IMR-90 (cell line): ENCODE data around the gene TMEM45A. TPM values are rescaled to one million over a fixed set of nuclear protein-coding genes. Genes with fewer than 3 reads are reported as not detected.

Experiments used
- ATAC-seq: fragments of 200-7000 bp; cut with Tn5 transposase; 2 replicates; pipeline ENCODE4 v1.9.1; 2020; ENCODE audit warnings: low read depth, mild to moderate bottlenecking, moderate library complexity
- BruUV-seq: library from RNA; stranded (reverse); fragments of 400-500 nt; replicated peaks from 2 replicates; lab custom pipeline; 2021; lab: Mats Ljungman, UMichigan
- CTCF ChIA-PET: fragments of 300-600 bp; formaldehyde crosslinking; extraction: SDS; loops from one replicate; lab custom pipeline; 2021; ENCODE audit warnings: antibody characterized with exemption; lab: Yijun Ruan, JAX
- POLR2A ChIA-PET: fragments of 300-600 bp; sonication (Branson Sonifier 250); formaldehyde crosslinking; loops from one replicate; lab custom pipeline; 2022; ENCODE audit warnings: antibody characterized with exemption; ENCODE audit not compliant: unreplicated experiment; lab: Charles Lee
- DNase-seq: peaks from one replicate; pipeline ENCODE4 v3.0.0; 2013
- H2AFZ ChIP-seq: replicated peaks from 2 replicates; pipeline ENCODE3; 2013; ENCODE audit warnings: low read length, mild to moderate bottlenecking; ENCODE audit not compliant: poor library complexity
- H2AK5ac ChIP-seq: 2 replicates; pipeline ENCODE4 v1.6.1; 2013; ENCODE audit warnings: low read depth, low read length, inconsistent platforms
- H2AK9ac ChIP-seq: replicated peaks from 2 replicates; pipeline ENCODE3; 2013; ENCODE audit warnings: mild to moderate bottlenecking, low read depth, low read length, moderate library complexity; ENCODE audit not compliant: poor library complexity
- H2BK120ac ChIP-seq: 2 replicates; pipeline ENCODE4 v1.6.1; 2013; ENCODE audit warnings: low read depth, low read length, inconsistent platforms
- H2BK15ac ChIP-seq: 3 replicates; pipeline ENCODE4 v1.6.1; 2013; ENCODE audit warnings: low read depth, low read length, inconsistent platforms
- H2BK20ac ChIP-seq: 2 replicates; pipeline ENCODE4 v1.6.1; 2013; ENCODE audit warnings: low read depth, mild to moderate bottlenecking, inconsistent platforms, low read length, moderate library complexity
- H2BK5ac ChIP-seq: 2 replicates; pipeline ENCODE4 v1.6.1; 2013; ENCODE audit warnings: mild to moderate bottlenecking, low read depth, low read length, inconsistent platforms; ENCODE audit not compliant: poor library complexity, severe bottlenecking
- H3K14ac ChIP-seq: replicated peaks from 2 replicates; pipeline ENCODE4 v1.6.1; 2013; ENCODE audit warnings: low read depth, low read length, inconsistent platforms
- H3K18ac ChIP-seq: 2 replicates; pipeline ENCODE4 v1.6.1; 2013; ENCODE audit warnings: low read depth, low read length, control low read depth
- H3K23ac ChIP-seq: 2 replicates; pipeline ENCODE4 v1.6.1; 2013; ENCODE audit warnings: low read depth, low read length, inconsistent platforms
- H3K27ac ChIP-seq: 2 replicates; pipeline ENCODE4 v1.5.1; 2013; ENCODE audit warnings: mild to moderate bottlenecking, control low read depth, low read length; ENCODE audit not compliant: insufficient read depth
- H3K27me3 ChIP-seq: 2 replicates; pipeline ENCODE4 v1.6.1; 2013; ENCODE audit warnings: low read length; ENCODE audit not compliant: control insufficient read depth, insufficient read depth
- H3K36me3 ChIP-seq: 2 replicates; pipeline ENCODE4 v1.6.1; 2013; ENCODE audit warnings: low read length, mixed read lengths; ENCODE audit not compliant: control insufficient read depth, insufficient read depth
- H3K4ac ChIP-seq: 2 replicates; pipeline ENCODE4 v1.6.1; 2013; ENCODE audit warnings: low read depth, low read length, inconsistent platforms
- H3K4me1 ChIP-seq: 2 replicates; pipeline ENCODE4 v1.6.1; 2013; ENCODE audit warnings: low read length, mixed read lengths; ENCODE audit not compliant: control insufficient read depth, insufficient read depth
- H3K4me2 ChIP-seq: 2 replicates; pipeline ENCODE4 v1.6.1; 2013; ENCODE audit warnings: low read depth, mild to moderate bottlenecking, control low read depth, low read length, moderate library complexity
- H3K4me3 ChIP-seq: 2 replicates; pipeline ENCODE4 v1.5.1; 2013; ENCODE audit warnings: low read depth, mild to moderate bottlenecking, control low read depth, low read length, moderate library complexity; ENCODE audit not compliant: insufficient read depth
- H3K56ac ChIP-seq: 2 replicates; pipeline ENCODE4 v1.6.1; 2013; ENCODE audit warnings: low read length, inconsistent platforms; ENCODE audit not compliant: insufficient read depth; ENCODE audit errors: extremely low read depth
- H3K79me1 ChIP-seq, 2 experiments: 2 replicates each; pipeline ENCODE4 v1.6.1; 2013; ENCODE audit warnings: low read length in 2 of 2, inconsistent platforms in 1 of 2, low read depth in 1 of 2
- H3K9ac ChIP-seq: 2 replicates; pipeline ENCODE4 v1.6.1; 2013; ENCODE audit warnings: low read depth, low read length, control low read depth
- H3K9me1 ChIP-seq: 2 replicates; pipeline ENCODE4 v1.6.1; 2013; ENCODE audit warnings: low read length, inconsistent platforms; ENCODE audit not compliant: insufficient read depth
- H3K9me3 ChIP-seq: 2 replicates; pipeline ENCODE4 v1.6.1; 2013; ENCODE audit warnings: low read length; ENCODE audit not compliant: control insufficient read depth, insufficient read depth
- H4K20me1 ChIP-seq: 2 replicates; pipeline ENCODE4 v1.6.1; 2013; ENCODE audit warnings: low read length, inconsistent platforms; ENCODE audit not compliant: insufficient read depth
- H4K5ac ChIP-seq: 2 replicates; pipeline ENCODE4 v1.6.1; 2013; ENCODE audit warnings: mild to moderate bottlenecking, low read depth, low read length, control low read depth
- H4K8ac ChIP-seq, 2 experiments: 2 replicates each; pipeline ENCODE4 v1.6.1; 2013; ENCODE audit warnings: low read depth in 2 of 2, low read length in 2 of 2, control low read depth in 1 of 2, inconsistent platforms in 1 of 2
- H4K91ac ChIP-seq: 2 replicates; pipeline ENCODE4 v1.6.1; 2013; ENCODE audit warnings: low read depth, low read length, inconsistent platforms; ENCODE audit not compliant: insufficient read depth
- BHLHE40 ChIP-seq: fragments of 150-350 bp; IDR thresholded peaks from 2 replicates; pipeline ENCODE4 v1.6.1; 2016; ENCODE audit warnings: mild to moderate bottlenecking, low read depth, low read length
- CEBPB ChIP-seq: IDR thresholded peaks from 2 replicates; pipeline ENCODE4 v1.6.1; 2012; ENCODE audit warnings: low read depth, low read length, improper control_type of control experiment
- CTCF ChIP-seq: conservative IDR thresholded peaks from 2 replicates; pipeline ENCODE4 v1.5.1; 2012; ENCODE audit warnings: mild to moderate bottlenecking, low read depth, low read length, improper control_type of control experiment
- ELK1 ChIP-seq: fragments of 150-350 bp; IDR thresholded peaks from 2 replicates; pipeline ENCODE4 v1.6.1; 2016; ENCODE audit warnings: low read depth, mild to moderate bottlenecking, low read length, moderate library complexity, borderline replicate concordance
- FOS ChIP-seq: fragments of 150-350 bp; IDR thresholded peaks from 2 replicates; pipeline ENCODE4 v1.6.1; 2016; ENCODE audit warnings: low read depth, low read length
- MAZ ChIP-seq: IDR thresholded peaks from 2 replicates; pipeline ENCODE4 v1.6.1; 2012; ENCODE audit warnings: low read depth, mild to moderate bottlenecking, low read length, improper control_type of control experiment, moderate library complexity, borderline replicate concordance
- MXI1 ChIP-seq: IDR thresholded peaks from 2 replicates; pipeline ENCODE4 v1.6.1; 2012; ENCODE audit warnings: low read depth, mild to moderate bottlenecking, low read length, moderate library complexity, borderline replicate concordance
- NFE2L2 ChIP-seq: fragments of 150-350 bp; IDR thresholded peaks from 2 replicates; pipeline ENCODE4 v1.6.1; 2016; ENCODE audit warnings: low read depth, mild to moderate bottlenecking, low read length
- RCOR1 ChIP-seq: IDR thresholded peaks from 2 replicates; pipeline ENCODE4 v1.6.1; 2012; ENCODE audit warnings: mild to moderate bottlenecking, low read length, improper control_type of control experiment; ENCODE audit not compliant: insufficient replicate concordance
- RFX5 ChIP-seq: IDR thresholded peaks from 2 replicates; pipeline ENCODE4 v1.8.0; 2012; ENCODE audit warnings: low read depth, mild to moderate bottlenecking, low read length, moderate library complexity
- USF2 ChIP-seq: fragments of 150-350 bp; IDR thresholded peaks from 2 replicates; pipeline ENCODE4 v1.6.1; 2017; ENCODE audit warnings: mild to moderate bottlenecking, antibody characterized with exemption, low read length, low read depth
- WGBS, 2 experiments: methylation state at CpG; one replicate each; pipeline versions ENCODE4 v1.1.5 to v1.1.7; 2013; ENCODE audit warnings: missing lambda C conversion rate in 2 of 2; ENCODE audit not compliant: insufficient read length in 1 of 2; ENCODE audit errors: extremely low coverage in 2 of 2; 5-methylcytosine and 5-hydroxymethylcytosine counted together
- dilution Hi-C: fragments of 300-500 bp; cut with HindIII; formaldehyde crosslinking; loops from one replicate; pipeline ENCODE4 v1.14.3; 2018; ENCODE audit warnings: low sequenced_read_pairs; ENCODE audit not compliant: unreplicated experiment
- in situ Hi-C: fragments of 300-500 bp; cut with MboI; formaldehyde crosslinking; loops from 3 replicates; pipeline ENCODE4 v1.14.3; 2019; ENCODE audit warnings: low sequenced_read_pairs, inconsistent platforms, mixed read lengths
- intact Hi-C: fragments of 100-400 bp; cut with micrococcal nuclease; formaldehyde crosslinking; loops from 2 replicates; pipeline ENCODE4 v1.10.0; 2022
- polyA plus RNA-seq, 3 experiments: library from polyadenylated mRNA; depleted of rRNA; stranded (reverse); fragments of >200 nt; gene quantifications; 2 replicates each; pipeline ENCODE4 v1.2.3, GENCODE V29; 2012; ENCODE audit warnings: low replicate concordance in 1 of 3
- total RNA-seq: library from RNA; depleted of rRNA; stranded (reverse); fragments of >200 nt; gene quantifications from 2 replicates; pipeline ENCODE4 v1.2.3, GENCODE V29; 2012

Gene TMEM45A
- total and polyA plus RNA-seq, 2 of the 4 experiments (the other 2 are of a cell fraction): 13.6 to 21.7 TPM

- no peak for ATAC-seq
- intact Hi-C loops: no loop called here
Observed at GRCh38 chr3:100499651-100500050, 7.2 kb downstream of the TMEM45A start.

More at GRCh38 chr3:100499651-100500050, 7.2 kb downstream of the TMEM45A start:
- H3K23ac ChIP-seq: no peak overlapping the region
- no peak overlapping the region for H3K4ac ChIP-seq
- WGBS, 2 experiments: no CpG with 5 or more reads among the region's 4 CpGs
- peaks cover 2% of the 10 kb centered on the region; the same call in 1 of the 2 replicates for H3K4me1 ChIP-seq
- no peak overlapping the region for H2BK15ac ChIP-seq
- H3K9ac ChIP-seq: no peak overlapping the region
- peaks cover 16 to 35% of the 10 kb centered on the region in 2 experiments; a peak in 3 of 4 replicates for H3K79me1 ChIP-seq
- H3K4me3 ChIP-seq: no peak overlapping the region
- H3K27me3 ChIP-seq: no peaks in the 10 kb centered on the region
- H4K8ac ChIP-seq: no peak overlapping the region
- no peak overlapping the region for H2AK9ac ChIP-seq
- no peaks in the 10 kb centered on the region for H4K20me1 ChIP-seq
- no peak overlapping the region for H2BK5ac ChIP-seq
- no peak overlapping the region for H2AFZ ChIP-seq
- no peak overlapping the region for H3K18ac ChIP-seq
- ChIA-PET CTCF (no interaction called here), POLR2A (no interaction called here)
- H3K9me1 ChIP-seq: no peaks in the 10 kb centered on the region; the same call in 1 of the 2 replicates
- no peaks in the 10 kb centered on the region for H3K9me3 ChIP-seq
- H2AK5ac ChIP-seq: no peak overlapping the region
- no peak overlapping the region for H2BK120ac ChIP-seq
- no peaks in the 10 kb centered on the region; the same call in 1 of the 2 replicates for H3K36me3 ChIP-seq
- no peak overlapping the region for H3K14ac ChIP-seq
- no peak for DNase-seq
- TF ChIP-seq NFE2L2 (no peak), CEBPB (no peak), FOS (no peak), BHLHE40 (no peak), RCOR1 (no peak), MAZ (no peak), RFX5 (no peak), USF2 (no peak), CTCF (no peak), MXI1 (no peak), ELK1 (no peak)
- H3K27ac ChIP-seq: no peak overlapping the region
- H3K4me2 ChIP-seq: no peak overlapping the region
- H4K91ac ChIP-seq: no peak overlapping the region
- no peak overlapping the region for H4K5ac ChIP-seq
- BruUV-seq: no TSS peak
- H2BK20ac ChIP-seq: no peak overlapping the region
- dilution Hi-C loops (no loop called here), in situ Hi-C loops (no loop called here)
- no peak overlapping the region for H3K56ac ChIP-seq
